Vagina (tissue), 2 donors: ENCODE data around the gene HMCN2.

Experiments used
- CTCF ChIP-seq, 3 experiments: fragments of 450-650 bp in 2 of 3; fragments of 200-600 bp in 1 of 3; sonication (generic) in 1 of 3; IDR thresholded peaks; one replicate each; pipeline ENCODE4 v1.5.1; 2017 to 2019; ENCODE audit warnings: antibody characterized with exemption in 3 of 3, mild to moderate bottlenecking in 2 of 3, moderate library complexity in 2 of 3
- POLR2A ChIP-seq, 2 donors: fragments of 450-650 bp; IDR thresholded peaks; one replicate each; pipeline ENCODE4 v1.6.1; 2017; ENCODE audit warnings: antibody characterized with exemption in 2 of 2, mild to moderate bottlenecking in 2 of 2, moderate library complexity in 2 of 2
- POLR2AphosphoS5 ChIP-seq, 2 donors: sonication (generic); formaldehyde crosslinking; IDR thresholded peaks; one replicate each; pipeline ENCODE4 v1.9.0; 2017; ENCODE audit warnings: antibody characterized with exemption in 2 of 2, mild to moderate bottlenecking in 2 of 2, low read depth in 1 of 2; ENCODE audit not compliant: insufficient read depth in 1 of 2

- TF ChIP-seq CTCF (IDR thresholded peaks at IDR 0.05), result no peak
- TF ChIP-seq POLR2A (IDR thresholded peaks at IDR 0.05), result no peak
- TF ChIP-seq POLR2AphosphoS5 (IDR thresholded peaks at IDR 0.05; ENCODE audit: insufficient read depth in 1 of 2, low read depth in 1 of 2), result no peak
Observed at GRCh38 chr9:130316430-130316829, 50.9 kb downstream of the HMCN2 start.
